SK-N-SH (cell line): ENCODE results near the gene PIGL. TPM values are rescaled to one million over a fixed set of nuclear protein-coding genes. Genes with fewer than 3 reads are reported as not detected.

Source experiments
- CTCF ChIA-PET: fragments of 300-600, 350-600 bp; formaldehyde crosslinking; extraction: SDS; loops from one replicate; lab custom pipeline; 2021; lab: Yijun Ruan, JAX
- POLR2A ChIA-PET: fragments of 350-600 bp; sonication (Branson Sonifier 250); formaldehyde crosslinking; extraction: SDS; loops from one replicate; lab custom pipeline; 2020; ENCODE audit warnings: antibody characterized with exemption, inconsistent platforms; lab: Yijun Ruan, JAX
- DNase-seq: peaks from one replicate; pipeline ENCODE4 v3.0.0; 2012
- H2AFZ ChIP-seq: fragments of 200-600 bp; sonication (generic); 2 replicates; pipeline ENCODE4 v1.8.1; 2016; ENCODE audit warnings: antibody characterized with exemption, mild to moderate bottlenecking, low read depth
- H3F3A ChIP-seq: fragments of 200-600 bp; sonication (generic); replicated peaks from 2 replicates; pipeline ENCODE3; 2016; ENCODE audit warnings: antibody characterized with exemption, mild to moderate bottlenecking; ENCODE audit not compliant: insufficient read depth
- H3K27ac ChIP-seq, 2 experiments: fragments of 200-500 bp in 1 of 2; fragments of 200-600 bp in 1 of 2; sonication (Bioruptor generic) in 1 of 2; sonication (generic), shearing (Covaris generic) in 1 of 2; 2 replicates each; pipeline versions ENCODE4 v1.5.1 to v1.6.1; 2014 to 2016; ENCODE audit warnings: low read depth in 2 of 2, inconsistent platforms in 1 of 2, low read length in 1 of 2, mild to moderate bottlenecking in 1 of 2, mixed read lengths in 1 of 2
- H3K27me3 ChIP-seq: fragments of 200-600 bp; sonication (generic), shearing (Covaris generic); 2 replicates; pipeline ENCODE4 v1.6.1; 2016; ENCODE audit warnings: mixed run types; ENCODE audit not compliant: insufficient read depth
- H3K36me3 ChIP-seq, 2 experiments: fragments of 200-500 bp in 1 of 2; fragments of 200-600 bp in 1 of 2; sonication (Bioruptor generic) in 1 of 2; sonication (generic) in 1 of 2; replicated peaks in 1 of 2; 2 replicates each; pipeline versions ENCODE3 to v1.5.1; 2014 to 2016; ENCODE audit warnings: low read length in 1 of 2, mild to moderate bottlenecking in 1 of 2; ENCODE audit not compliant: insufficient read depth in 2 of 2, control insufficient read depth in 1 of 2
- H3K4me1 ChIP-seq, 2 experiments: fragments of 200-500 bp in 1 of 2; fragments of 200-600 bp in 1 of 2; sonication (Bioruptor generic) in 1 of 2; sonication (generic), shearing (Covaris generic) in 1 of 2; 2 replicates each; pipeline versions ENCODE4 v1.5.1 to v1.6.1; 2014 to 2016; ENCODE audit warnings: low read depth in 1 of 2, low read length in 1 of 2, mixed run types in 1 of 2; ENCODE audit not compliant: insufficient read depth in 2 of 2, control insufficient read depth in 1 of 2
- H3K4me2 ChIP-seq: fragments of 200-600 bp; sonication (generic), shearing (Covaris generic); 2 replicates; pipeline ENCODE4 v1.6.1; 2017; ENCODE audit warnings: mixed run types
- H3K4me3 ChIP-seq, 2 experiments: fragments of 200-500 bp in 1 of 2; fragments of 200-600 bp in 1 of 2; sonication (Bioruptor generic) in 1 of 2; sonication (generic), shearing (Covaris generic) in 1 of 2; 2 replicates each; pipeline versions ENCODE4 v1.5.1 to v1.8.1; 2014 to 2016; ENCODE audit warnings: low read depth in 2 of 2, inconsistent platforms in 1 of 2, low read length in 1 of 2, mild to moderate bottlenecking in 1 of 2, mixed read lengths in 1 of 2, moderate library complexity in 1 of 2
- H3K79me2 ChIP-seq: fragments of 200-600 bp; sonication (generic); 2 replicates; pipeline ENCODE4 v1.8.1; 2017; ENCODE audit warnings: mild to moderate bottlenecking; ENCODE audit not compliant: insufficient read depth
- H3K9ac ChIP-seq: fragments of 200-600 bp; sonication (generic); 2 replicates; pipeline ENCODE4 v1.6.1; 2017; ENCODE audit warnings: mixed run types
- H3K9me2 ChIP-seq: fragments of 200-600 bp; sonication (generic); 2 replicates; pipeline ENCODE4 v1.6.1; 2017; ENCODE audit warnings: mixed run types
- H3K9me3 ChIP-seq: fragments of 200-600 bp; sonication (generic); 2 replicates; pipeline ENCODE4 v1.6.1; 2017; ENCODE audit warnings: mixed run types, mild to moderate bottlenecking, moderate library complexity
- H4K20me1 ChIP-seq: fragments of 200-600 bp; sonication (generic); 2 replicates; pipeline ENCODE4 v1.6.1; 2017; ENCODE audit warnings: mild to moderate bottlenecking, mixed run types; ENCODE audit not compliant: insufficient read depth
- EZH2phosphoT487 ChIP-seq: fragments of 200-600 bp; sonication (generic); IDR thresholded peaks from 2 replicates; pipeline ENCODE4 v1.6.1; 2017; ENCODE audit warnings: low read depth, mixed run types, mild to moderate bottlenecking, antibody characterized with exemption, moderate library complexity, borderline replicate concordance
- GABPA ChIP-seq: IDR thresholded peaks from 2 replicates; pipeline ENCODE4 v1.4.0; 2012; ENCODE audit warnings: low read depth, mild to moderate bottlenecking
- MAX ChIP-seq: IDR thresholded peaks from 2 replicates; pipeline ENCODE4 v1.4.0; 2012; ENCODE audit warnings: low read depth
- MXI1 ChIP-seq: IDR thresholded peaks from 2 replicates; pipeline ENCODE4 v1.6.1; 2012; ENCODE audit warnings: mild to moderate bottlenecking, low read depth, low read length, improper control_type of control experiment
- POLR2AphosphoS5 ChIP-seq: IDR thresholded peaks from 2 replicates; pipeline ENCODE4 v1.6.1; 2012; ENCODE audit warnings: low read depth, low read length
- RFX5 ChIP-seq: IDR thresholded peaks from 2 replicates; pipeline ENCODE4 v1.6.1; 2012; ENCODE audit warnings: mild to moderate bottlenecking, improper control_type of control experiment, low read length
- TCF12 ChIP-seq: IDR thresholded peaks from 2 replicates; pipeline ENCODE4 v1.4.0; 2012
- TEAD4 ChIP-seq: IDR thresholded peaks from 2 replicates; pipeline ENCODE4 v1.4.0; 2012; ENCODE audit warnings: mild to moderate bottlenecking, borderline replicate concordance; ENCODE audit not compliant: insufficient read depth
- ZBTB33 ChIP-seq: IDR thresholded peaks from 2 replicates; pipeline ENCODE4 v1.4.0; 2012; ENCODE audit warnings: low read depth, borderline replicate concordance
- WGBS: methylation state at CpG from one replicate; pipeline ENCODE4 v1.1.6; 2017; ENCODE audit warnings: low lambda C conversion rate; 5-methylcytosine and 5-hydroxymethylcytosine counted together
- polyA plus RNA-seq, 3 experiments: library from polyadenylated mRNA; depleted of rRNA; stranded (reverse); fragments of >200 nt; gene quantifications; 2 replicates each; pipeline ENCODE4 v1.2.3, GENCODE V29; 2012

PIGL gene
- polyA plus RNA-seq, 1 of the 3 experiments (the other 2 are of a cell fraction) = 34.0 TPM

GRCh38 chr17:16243385-16243784 is 26.4 kb downstream of the PIGL start:
- TF ChIP-seq RFX5 (no peak), POLR2AphosphoS5 (no peak), MXI1 (no peak)
- Histone ChIP-seq H3K79me2 (peaks cover 4% of the 10 kb centered on the region), H3K27me3 (no peaks in the 10 kb centered on the region), H2AFZ (no peak overlapping the region), H4K20me1 (no peaks in the 10 kb centered on the region), H3K4me1 (peaks cover 0 to 2% of the 10 kb centered on the region in 2 experiments; a peak in 1 of 4 replicates), H3K9me2 (no peaks in the 10 kb centered on the region), H3K36me3 (no peaks in the 10 kb centered on the region), H3K9ac (no peak overlapping the region), H3K4me2 (no peak overlapping the region), H3K27ac (no peak overlapping the region), H3K4me3 (no peak overlapping the region), H3K9me3 (no peaks in the 10 kb centered on the region), H3F3A (peaks cover 4% of the 10 kb centered on the region)
- WGBS = 98% methylated on average over 5 of the region's 5 CpGs
- ChIA-PET POLR2A (no interaction called here), CTCF (no interaction called here)
- no peak for DNase-seq

- peaks cover 4% of the 10 kb centered on the region for H3F3A ChIP-seq
- ChIA-PET CTCF (no interaction called here), POLR2A (no interaction called here)
- WGBS = 83% methylated on average over 9 of the region's 9 CpGs
- DNase-seq = peak; percentile 16
- H3K9me3 ChIP-seq = no peaks in the 10 kb centered on the region
- no peaks in the 10 kb centered on the region for H3K36me3 ChIP-seq
- peaks cover 0 to 2% of the 10 kb centered on the region in 2 experiments; a peak in 1 of 4 replicates for H3K4me1 ChIP-seq
- H2AFZ ChIP-seq = no peak overlapping the region
- TF ChIP-seq POLR2AphosphoS5 = no peak
- no peak for TF ChIP-seq ZBTB33
- no peak for TF ChIP-seq EZH2phosphoT487
- TF ChIP-seq TEAD4 = no peak
- no peak for TF ChIP-seq MAX
- TF ChIP-seq TCF12 = no peak
- TF ChIP-seq GABPA = no peak
- no peak overlapping the region for H3K4me2 ChIP-seq
- peaks cover 4% of the 10 kb centered on the region; the same call in 1 of the 2 replicates for H3K79me2 ChIP-seq
- H3K4me3 ChIP-seq = no peak overlapping the region
- no peak overlapping the region for H3K9ac ChIP-seq
- H3K27ac ChIP-seq = no peak overlapping the region
- H3K27me3 ChIP-seq = no peaks in the 10 kb centered on the region
- no peaks in the 10 kb centered on the region for H3K9me2 ChIP-seq
- no peaks in the 10 kb centered on the region for H4K20me1 ChIP-seq
Observed at GRCh38 chr17:16243801-16244567, 27.0 kb downstream of the PIGL start.
